Adrenal gland (tissue), 12 donors: ENCODE data around the gene NPR2. TPM values are rescaled to one million over a fixed set of nuclear protein-coding genes. Genes with fewer than 3 reads are reported as not detected.

Experiments used
- DNase-seq, 7 donors: peaks; one replicate each; pipeline ENCODE4 v3.0.0-alpha.2; 2019 to 2020
- H3K27ac ChIP-seq, 5 donors: fragments of 200-600 bp; sonication (generic) in 4 of 5; 1 replicate in 3 of 5; 2 replicates in 2 of 5; pipeline versions ENCODE4 v1.5.1 to v1.8.0; 2016 to 2020; ENCODE audit warnings: mild to moderate bottlenecking in 1 of 5
- H3K27me3 ChIP-seq: fragments of 200-600 bp; 2 replicates; pipeline ENCODE4 v1.8.0; 2021
- H3K36me3 ChIP-seq, 2 donors: fragments of 200-600 bp; replicated peaks in 1 of 2; 1 replicate in 1 of 2; 2 replicates in 1 of 2; pipeline versions ENCODE4 v1.5.1 to v1.8.0; 2018 to 2022
- H3K4me1 ChIP-seq, 2 donors: fragments of 200-600 bp; replicated peaks in 1 of 2; 1 replicate in 1 of 2; 2 replicates in 1 of 2; pipeline versions ENCODE4 v1.5.1 to v1.8.0; 2018 to 2021
- H3K4me3 ChIP-seq, 4 donors: fragments of 200-600 bp; sonication (generic) in 3 of 4; one replicate each; pipeline ENCODE4 v1.5.1; 2016 to 2018
- H3K9me3 ChIP-seq, 3 donors: fragments of 200-600 bp; sonication (generic) in 1 of 3; replicated peaks in 1 of 3; 1 replicate in 2 of 3; 2 replicates in 1 of 3; pipeline versions ENCODE4 v1.5.1 to v1.8.0; 2016 to 2021
- CTCF ChIP-seq, 6 experiments: fragments of 450-650 bp in 4 of 6; fragments of 200-600 bp in 2 of 6; sonication (generic) in 1 of 6; IDR thresholded peaks; 1 replicate in 5 of 6; 2 replicates in 1 of 6; pipeline versions ENCODE4 v1.5.1 to v1.8.0; 2016 to 2021; ENCODE audit warnings: antibody characterized with exemption in 6 of 6, mild to moderate bottlenecking in 2 of 6, moderate library complexity in 1 of 6
- POLR2A ChIP-seq, 2 donors: fragments of 450-650 bp; IDR thresholded peaks; one replicate each; pipeline ENCODE4 v1.6.1; 2017; ENCODE audit warnings: antibody characterized with exemption in 2 of 2, mild to moderate bottlenecking in 2 of 2, moderate library complexity in 1 of 2
- WGBS, 4 donors: extraction: QIAGEN DNeasy Blood & Tissue Kit in 2 of 4; methylation state at CpG; one replicate each; pipeline versions ENCODE4 v1.1.5 to v1.1.7; 2013 to 2017; 5-methylcytosine and 5-hydroxymethylcytosine counted together
- intact Hi-C, 2 donors: fragments of 100-400 bp; cut with DNase I; formaldehyde crosslinking; loops; one replicate each; pipeline versions ENCODE4 v1.14.1 to v1.15.0; 2022 to 2023
- polyA plus RNA-seq, 3 donors: library from polyadenylated mRNA; stranded (reverse); fragments of 200-250 nt in 2 of 3; fragments of 350-450 nt in 1 of 3; fragmentation: Illumina TruSeq in 1 of 3; extraction: RNeasy Lipid Tissue Mini Kit (QIAGEN cat#74804) in 1 of 3; gene quantifications; one replicate each; pipeline ENCODE4 v1.2.3, GENCODE V29; 2013 to 2014
- total RNA-seq, 9 donors: library from RNA; depleted of rRNA in 4 of 9; stranded (reverse); fragments of >200 nt in 4 of 9; fragments of 120-200 nt in 1 of 9; fragmentation: NEBNext Ultra II Directional in 1 of 9; extraction: Animal tissue kit (Norgen Biotek cat#: 25700) in 1 of 9; gene quantifications; one replicate each; pipeline versions ENCODE4 v1.1.0 to v1.2.4, GENCODE V29; 2013 to 2023
- donor health status: healthy with polysubstance abuse.
- donor health status: Bipolar disorder and iron deficiency.
- donor health status: DM: yes; HTN: yes; CAD: no.
- donor health status: DM: no; HTN: no; CAD: no.
- donor health status: DM: no; HTN: no; CAD: no.
- donor health status: DM: yes; HTN: yes; CAD: no.

The NPR2 gene
- total and polyA plus RNA-seq, 12 donors: 5.6 to 69.9 (median 24.1) TPM

- TF ChIP-seq POLR2A (IDR thresholded peaks at IDR 0.05) (no peak), CTCF (IDR thresholded peaks at IDR 0.05) (no peak)
- Histone ChIP-seq H3K4me1 (peaks cover 18 to 23% of the 10 kb centered on the region in 2 donors), H3K27ac (no peak overlapping the region), H3K4me3 (no peak overlapping the region), H3K27me3 (no peaks in the 10 kb centered on the region), H3K9me3 (no peaks in the 10 kb centered on the region), H3K36me3 (no peaks in the 10 kb centered on the region)
- no peak for DNase-seq
- WGBS, 4 donors: 77 to 96% (median 88%) methylated on average over 1 of the region's 1 CpG
- intact Hi-C loops: no loop called here
Measured at GRCh38 chr9:35767458-35767857, 23.9 kb upstream of the NPR2 start.

DNA sequence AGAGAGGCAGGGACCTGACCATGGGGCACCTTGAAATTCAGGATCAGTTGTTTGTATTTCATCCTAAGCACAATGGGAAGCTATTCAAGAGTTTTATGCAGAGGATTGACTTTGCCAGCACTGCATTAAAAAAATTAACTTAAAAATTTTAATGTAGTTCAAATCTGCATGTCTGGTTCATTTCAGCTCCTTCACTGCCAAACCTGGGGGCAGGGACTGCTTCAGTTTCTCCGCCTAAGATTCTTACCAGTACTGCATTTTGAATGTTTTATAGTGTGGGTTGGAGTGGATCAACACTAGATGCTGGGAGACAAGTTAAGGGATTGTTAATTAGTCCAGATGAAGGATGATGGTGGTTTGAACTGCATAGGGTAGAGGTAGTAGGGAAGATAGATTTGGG is 21.6 kb upstream of the NPR2 start:
- Histone ChIP-seq H3K9me3 (no peaks in the 10 kb centered on the region), H3K27ac (no peak overlapping the region), H3K4me3 (no peak overlapping the region), H3K36me3 (no peaks in the 10 kb centered on the region), H3K27me3 (no peaks in the 10 kb centered on the region), H3K4me1 (peaks cover 18 to 23% of the 10 kb centered on the region in 2 donors)
- no peak for TF ChIP-seq CTCF (IDR thresholded peaks at IDR 0.05)
- no peak for TF ChIP-seq POLR2A (IDR thresholded peaks at IDR 0.05)
- no peak for DNase-seq
- intact Hi-C loops: no loop called here
- 88 to 100% (median 94%) methylated on average over 1 of the region's 1 CpG for WGBS, 4 donors

DNA sequence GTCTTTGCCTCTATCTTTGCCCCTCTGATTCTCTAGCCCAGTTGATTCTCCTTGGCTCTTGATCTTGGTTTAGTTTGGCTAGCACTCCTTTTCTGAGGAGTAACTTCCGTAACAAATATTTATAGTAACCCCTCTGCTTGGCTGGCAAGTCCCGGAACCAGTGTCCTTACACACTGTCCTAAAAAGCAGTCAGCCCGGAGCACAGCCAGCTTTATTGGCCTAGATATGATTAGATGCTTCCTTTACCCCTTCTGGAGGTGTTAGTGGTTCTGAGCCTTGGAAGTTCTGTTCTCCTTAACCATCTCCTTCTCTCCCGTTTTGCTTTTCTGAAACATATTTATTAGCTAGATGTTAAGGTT is 20.3 kb upstream of the NPR2 start:
- H3K27ac ChIP-seq: peak overlapping the region; percentile 5 to 68 (median 27)
- TF ChIP-seq CTCF (IDR thresholded peaks at IDR 0.05): no peak
- TF ChIP-seq POLR2A (IDR thresholded peaks at IDR 0.05): no peak
- no peaks in the 10 kb centered on the region for H3K27me3 ChIP-seq
- intact Hi-C loops: no loop called here
- H3K36me3 ChIP-seq: no peaks in the 10 kb centered on the region
- H3K9me3 ChIP-seq: no peaks in the 10 kb centered on the region
- H3K4me1 ChIP-seq: peaks cover 18 to 29% of the 10 kb centered on the region in 2 donors
- WGBS, 4 donors: 3 to 8% (median 7%) methylated on average over 4 of the region's 4 CpGs
- DNase-seq: peak in 6 of 7 donors; percentile 44 to 83 (median 54)
- no peak overlapping the region for H3K4me3 ChIP-seq

DNA sequence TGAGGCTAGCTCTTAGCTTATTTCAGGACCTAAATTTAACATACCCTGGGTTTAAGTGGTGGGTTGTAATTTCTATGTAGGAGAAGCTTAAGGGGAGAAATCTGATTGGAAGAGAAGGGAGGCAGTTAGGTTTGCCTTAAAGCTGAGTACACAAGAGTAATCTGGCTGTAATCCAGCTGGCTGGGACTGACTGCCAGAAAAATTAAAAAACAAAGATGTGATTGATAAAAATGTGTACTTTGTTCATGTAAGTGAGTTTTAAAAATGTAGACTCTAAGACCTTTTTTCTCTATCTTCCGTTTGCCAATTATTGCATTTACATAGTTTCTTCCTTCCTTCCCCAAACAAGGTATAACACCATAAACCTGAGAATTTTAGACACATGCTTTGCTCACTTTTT is 19.9 kb upstream of the NPR2 start:
- H3K9me3 ChIP-seq: no peaks in the 10 kb centered on the region
- H3K36me3 ChIP-seq: no peaks in the 10 kb centered on the region
- H3K4me3 ChIP-seq: no peak overlapping the region
- DNase-seq: peak in 3 of 7 donors; percentile 35 to 66 (median 55)
- intact Hi-C loops: no loop called here
- no peaks in the 10 kb centered on the region for H3K27me3 ChIP-seq
- peak overlapping the region; percentile 5 to 68 (median 27) for H3K27ac ChIP-seq
- 12 to 24% (median 19%) methylated on average over 1 of the region's 1 CpG for WGBS, 4 donors
- TF ChIP-seq POLR2A (IDR thresholded peaks at IDR 0.05): no peak
- no peak for TF ChIP-seq CTCF (IDR thresholded peaks at IDR 0.05)
- peaks cover 18 to 32% of the 10 kb centered on the region in 2 donors for H3K4me1 ChIP-seq
